CD4-positive, alpha-beta T cell treated with Interferon gamma for 1 hour (primary cell): ENCODE results near the gene HAPLN3.

Source experiments
- DNase-seq: peaks from one replicate; pipeline ENCODE4 v3.0.0-alpha.2; 2020

HAPLN3 gene

DNA sequence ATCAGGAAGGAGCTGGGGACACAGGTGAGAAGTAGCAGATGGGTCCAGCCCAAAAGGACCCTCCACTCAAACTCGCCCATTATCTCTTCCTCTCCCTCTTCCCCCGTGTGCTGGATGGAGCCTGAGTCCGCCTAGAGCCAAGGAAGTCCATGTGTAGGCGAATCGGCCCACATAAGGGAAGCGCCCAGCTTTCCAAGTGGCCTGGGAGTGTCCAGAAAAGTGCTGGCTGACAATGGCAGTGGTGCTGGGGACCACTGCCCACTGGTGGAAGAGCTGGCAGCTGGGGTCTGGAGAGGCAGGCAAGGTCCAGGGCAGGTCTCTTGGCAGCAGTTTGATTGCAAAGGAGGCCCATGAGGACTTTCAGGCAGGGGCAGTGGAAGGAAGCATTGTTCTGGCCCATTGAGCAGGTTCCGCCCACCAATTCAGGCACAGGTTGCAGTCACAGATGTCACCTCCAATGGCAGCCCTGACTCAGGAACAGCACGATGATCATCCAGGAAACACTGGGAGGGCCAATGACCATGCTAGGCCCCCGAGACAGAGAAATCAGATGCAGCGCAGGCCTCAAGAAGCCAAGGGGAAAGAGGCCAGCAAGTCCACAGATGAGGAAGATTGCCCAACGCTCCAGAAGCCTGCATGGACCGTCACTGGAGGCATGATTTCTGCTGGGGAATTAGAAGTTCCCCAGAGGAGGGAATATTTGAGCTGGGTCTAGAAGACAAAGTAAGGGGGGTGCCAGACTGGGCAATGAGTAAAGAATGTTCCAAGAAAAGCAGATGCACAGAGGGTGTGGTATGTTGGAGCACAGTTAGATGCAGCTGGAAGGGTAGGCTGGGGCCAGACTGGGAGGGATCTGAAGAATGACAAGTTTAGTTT, 14.8 kb upstream of the HAPLN3 start:
- DNase-seq: no peak

GRCh38 chr15:88908697-88909621, 13.6 kb upstream of the HAPLN3 start:
- DNase-seq: no peak

GRCh38 chr15:88908123-88908522, 12.8 kb upstream of the HAPLN3 start:
- DNase-seq: no peak

DNA sequence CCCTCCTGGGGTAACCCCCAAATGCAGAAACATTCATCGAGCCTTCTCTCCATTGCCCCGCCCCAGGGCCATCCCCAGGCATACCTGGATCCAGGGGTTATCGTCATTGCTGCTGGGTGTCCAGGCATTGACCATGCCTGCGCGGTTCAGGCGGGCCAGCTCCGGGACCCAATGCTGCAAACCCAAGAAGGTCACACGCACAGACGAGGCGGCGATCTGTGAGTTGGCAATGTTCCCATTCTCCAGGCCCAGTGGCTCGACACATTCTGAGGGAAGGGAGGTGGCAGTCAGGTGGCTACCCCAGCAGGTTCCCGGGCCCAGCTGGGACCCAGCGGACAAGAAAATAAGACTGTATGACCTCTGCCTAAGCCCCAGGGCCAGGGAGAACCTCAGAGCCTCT, 11.8 kb upstream of the HAPLN3 start:
- DNase-seq: no peak

GRCh38 chr15:88906551-88906950, 11.2 kb upstream of the HAPLN3 start:
- DNase-seq: no peak

- DNase-seq: no peak
These were observed 10.8 kb upstream of the HAPLN3 start for GRCh38 chr15:88906130-88906529.

GRCh38 chr15:88905576-88905975, 10.2 kb upstream of the HAPLN3 start:
- no peak for DNase-seq

DNA sequence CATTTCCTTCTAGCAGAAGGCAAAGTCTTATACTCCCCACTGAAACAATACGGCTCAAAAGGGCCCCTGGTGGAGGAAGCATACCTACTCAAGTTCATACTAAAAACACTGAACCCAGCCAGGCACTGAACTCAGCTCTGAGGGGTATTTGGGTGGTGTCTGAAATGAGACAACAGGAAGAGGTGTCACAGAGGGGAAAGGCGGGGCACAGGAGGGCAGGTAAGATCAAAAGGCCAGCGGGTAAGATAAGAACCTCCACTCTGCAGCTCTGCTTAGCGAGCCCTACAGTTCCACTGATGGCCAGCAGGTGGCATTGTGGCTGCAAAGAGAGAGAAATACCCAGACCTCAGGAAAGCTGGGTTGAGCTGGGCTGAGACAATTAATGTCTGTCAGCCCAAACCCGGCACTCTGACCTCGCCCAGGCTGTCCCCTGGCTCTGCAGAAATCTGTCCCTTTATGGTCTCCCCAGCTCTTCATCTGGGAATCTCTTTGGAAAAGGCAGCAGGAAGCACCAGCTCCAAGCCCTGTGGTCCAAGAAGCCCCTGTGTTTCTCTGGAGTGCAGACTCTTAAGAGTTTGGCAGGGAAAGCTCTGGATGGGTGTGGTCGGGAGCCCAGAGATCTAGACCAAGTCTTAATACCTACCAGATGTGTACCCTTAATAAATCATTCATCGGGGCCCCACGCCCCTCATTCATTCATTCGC, 9.4 kb upstream of the HAPLN3 start:
- peak; percentile 93 for DNase-seq

DNA sequence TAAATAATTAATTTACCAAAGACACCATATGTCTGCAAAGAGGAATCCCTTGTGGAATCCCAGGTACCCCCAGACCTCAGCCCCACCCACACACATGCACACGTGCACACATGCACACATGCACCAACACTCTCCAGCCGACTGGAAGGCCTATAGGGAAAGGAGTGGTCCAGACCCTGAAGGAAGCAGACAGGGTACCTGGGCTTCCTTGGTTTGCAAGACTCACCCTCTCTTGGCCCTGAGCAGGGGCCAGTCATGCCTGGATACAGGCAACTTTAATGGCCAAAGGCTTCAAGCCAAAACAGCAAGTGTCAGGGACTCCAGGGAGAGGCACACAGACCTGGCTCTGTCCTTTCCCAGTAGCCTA, 8.9 kb upstream of the HAPLN3 start:
- no peak for DNase-seq

DNA sequence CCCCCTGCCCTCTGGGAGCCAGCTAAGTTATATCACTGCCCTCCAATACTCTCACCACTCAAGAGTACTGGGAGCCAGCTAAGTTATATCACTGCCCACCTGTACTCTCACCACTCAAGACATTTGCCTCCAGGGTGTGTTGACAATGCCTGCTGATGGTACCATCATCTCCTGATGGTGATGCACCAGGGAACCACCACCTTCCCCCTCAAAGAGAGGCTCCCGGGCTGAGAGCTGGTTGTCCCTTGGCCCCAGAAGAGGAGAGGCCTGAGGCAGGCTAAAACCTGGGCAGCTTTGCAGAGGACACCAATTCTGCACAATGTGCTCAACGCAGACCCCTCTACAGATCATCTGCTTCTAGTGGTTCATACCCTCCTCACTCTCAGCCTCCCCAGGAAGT, 7.5 kb upstream of the HAPLN3 start:
- no peak for DNase-seq

- no peak for DNase-seq
These were observed 7.0 kb upstream of the HAPLN3 start for GRCh38 chr15:88902221-88902835.

DNA sequence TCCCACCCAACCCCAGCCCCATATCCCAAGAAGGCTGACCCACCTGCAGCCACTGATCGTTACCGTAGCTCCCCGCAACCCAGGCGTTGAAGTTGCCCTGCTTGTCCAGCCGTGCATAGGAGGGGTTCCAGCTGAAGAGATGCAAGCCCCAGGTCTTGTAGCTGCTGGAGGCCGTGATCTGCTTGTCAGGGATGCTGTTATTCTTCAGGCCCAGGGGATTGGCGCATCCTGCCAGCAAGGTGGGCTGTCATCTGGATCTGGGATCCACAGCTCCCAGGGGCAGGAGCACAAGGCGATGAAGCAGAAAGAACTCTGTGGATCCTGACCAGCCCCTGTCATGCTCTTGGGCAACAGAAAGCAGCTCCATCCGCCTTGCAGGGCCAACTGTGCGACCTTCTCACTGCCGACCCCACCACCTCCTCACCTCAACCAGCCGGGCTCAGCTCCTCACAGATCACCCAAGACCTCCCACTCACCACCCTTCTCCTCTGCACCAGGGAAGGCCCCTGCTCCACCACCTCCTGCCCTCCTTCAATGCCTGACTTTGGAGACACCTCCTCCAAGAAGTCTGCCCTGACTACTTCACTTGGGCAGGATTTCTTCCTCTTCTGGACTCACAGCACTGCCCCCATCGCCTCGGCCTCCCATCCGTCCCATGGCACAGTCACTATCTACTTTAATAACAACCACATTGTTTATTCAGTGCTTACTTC, 6.3 kb upstream of the HAPLN3 start:
- DNase-seq: no peak

GRCh38 chr15:88900982-88901418, 5.7 kb upstream of the HAPLN3 start:
- no peak for DNase-seq

DNA sequence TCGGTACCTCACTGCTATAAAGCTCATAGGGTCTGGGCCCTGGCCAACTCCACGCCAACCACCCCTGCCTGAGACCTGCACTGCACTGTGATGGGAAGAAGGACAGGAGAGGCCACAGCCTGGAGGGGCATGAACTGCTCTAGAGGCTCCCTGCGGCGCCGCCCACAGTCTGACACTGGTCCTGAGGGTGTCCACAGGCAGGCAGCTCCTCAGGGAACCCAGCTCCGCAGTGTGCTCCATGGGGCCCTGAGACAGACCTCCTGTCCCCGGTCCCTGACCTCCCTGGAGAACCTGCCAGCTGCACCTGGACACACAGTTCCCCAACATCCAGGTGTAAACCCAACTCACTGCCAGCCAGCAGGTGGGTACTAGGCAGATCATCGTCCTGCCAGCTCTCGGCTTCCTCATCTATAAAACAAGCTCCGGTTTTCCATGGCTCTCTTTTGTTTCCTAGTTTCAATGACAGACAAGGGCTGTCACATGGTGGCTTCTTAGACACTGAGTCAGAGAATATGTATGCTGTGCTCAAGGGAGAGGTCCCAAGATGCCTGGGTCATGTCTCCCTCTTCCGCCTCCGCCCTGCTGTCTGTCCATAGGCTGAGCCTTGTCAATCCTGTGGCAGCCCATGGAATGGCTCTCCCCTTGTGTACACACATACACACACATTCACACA, 5.1 kb upstream of the HAPLN3 start:
- no peak for DNase-seq

DNA sequence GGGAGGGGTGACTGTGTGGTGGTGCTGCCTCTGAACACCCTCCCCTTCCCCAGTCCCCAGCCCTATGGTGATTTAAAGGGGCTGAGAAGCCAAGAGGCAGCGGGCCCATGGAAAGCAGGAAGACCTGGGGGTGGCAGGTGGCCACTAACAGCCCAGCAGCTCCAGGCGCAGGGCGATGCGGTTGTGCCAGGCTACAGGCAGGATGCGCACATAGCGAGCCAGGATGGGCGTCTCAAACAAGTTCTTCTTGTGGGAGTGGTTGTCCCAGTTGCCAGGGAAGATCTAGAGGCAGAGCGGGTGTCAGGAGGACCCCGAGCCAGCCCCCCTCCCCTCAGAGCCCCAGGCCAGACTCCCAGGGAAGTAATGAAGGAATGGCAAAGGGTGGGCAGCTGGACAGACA, 3.9 kb upstream of the HAPLN3 start:
- DNase-seq: no peak

- DNase-seq: no peak
These were observed 3.4 kb upstream of the HAPLN3 start for GRCh38 chr15:88898736-88899135.

DNA sequence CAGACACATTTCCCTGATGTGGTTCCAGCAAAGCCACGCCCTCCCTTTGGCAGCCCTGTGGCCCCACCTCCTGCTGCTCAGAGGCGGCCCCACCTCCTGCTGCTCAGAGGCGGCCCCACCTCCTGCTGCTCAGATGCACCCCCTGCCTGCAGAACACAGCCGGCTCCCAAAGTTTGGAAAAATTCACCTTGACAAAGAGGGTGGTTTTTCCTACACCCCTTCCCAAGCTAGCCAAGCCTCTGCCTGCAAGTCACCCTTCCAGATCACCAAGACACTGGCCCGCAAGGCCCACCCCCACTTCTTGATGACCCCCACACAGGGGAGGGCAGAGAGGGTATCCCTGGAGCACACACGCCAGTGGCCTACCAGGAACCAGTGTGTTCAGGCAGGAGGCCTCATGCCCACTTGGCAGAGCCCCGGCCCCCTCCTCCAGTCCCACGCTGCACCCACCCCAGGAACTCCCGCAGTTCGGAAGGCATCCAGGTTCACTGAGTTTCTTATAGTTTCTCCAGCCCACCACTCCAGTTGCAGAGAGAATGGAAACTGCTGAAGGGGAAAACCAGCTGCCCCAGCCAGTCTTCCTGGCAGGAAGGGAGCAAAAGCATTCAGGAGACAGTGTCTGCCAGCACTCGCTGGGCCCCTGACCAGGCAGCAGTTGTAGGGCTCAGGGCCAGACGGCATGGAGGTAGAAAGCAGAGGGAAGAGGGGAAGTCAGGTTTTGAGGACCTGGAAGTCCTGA, 2.3 kb upstream of the HAPLN3 start:
- DNase-seq: peak; percentile 70

DNA sequence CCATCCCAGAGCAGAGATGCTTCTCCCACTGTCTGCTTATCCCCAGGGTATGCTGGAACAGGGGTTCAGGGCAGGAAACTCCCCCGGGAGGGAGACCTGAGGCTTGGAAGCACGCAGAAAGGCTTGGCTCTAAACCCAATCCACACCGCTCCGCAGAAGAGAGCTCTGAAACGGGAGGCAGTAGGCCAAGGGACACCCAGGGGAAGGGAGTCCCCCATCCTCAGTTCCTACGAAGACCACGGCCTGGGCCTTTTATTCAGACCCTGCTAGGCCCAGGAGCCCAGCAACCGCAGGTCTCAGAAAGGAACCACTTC, 1.8 kb upstream of the HAPLN3 start:
- DNase-seq: no peak

GRCh38 chr15:88896333-88897033, 1.1 kb upstream of the HAPLN3 start:
- DNase-seq: no peak

GRCh38 chr15:88894348-88894818, 961 bp downstream of the HAPLN3 start:
- DNase-seq: peak; percentile 80
